PC-9 (cell line): Measurements from ENCODE around the gene KCNF1. TPM values are rescaled to one million over a fixed set of nuclear protein-coding genes. Genes with fewer than 3 reads are reported as not detected.

ENCODE experiments used
- BruUV-seq: library from RNA; stranded (reverse); fragments of 400-500 nt; replicated peaks from 2 replicates; lab custom pipeline; 2021; lab: Mats Ljungman, UMichigan
- CTCF ChIA-PET: fragments of 300-600 bp; sonication (Branson Sonifier 250); formaldehyde crosslinking; loops from one replicate; lab custom pipeline; 2022; ENCODE audit warnings: antibody characterized with exemption; lab: Charles Lee
- POLR2A ChIA-PET: fragments of 300-600 bp; sonication (Branson Sonifier 250); formaldehyde crosslinking; loops from one replicate; lab custom pipeline; 2022; ENCODE audit warnings: antibody characterized with exemption; ENCODE audit not compliant: unreplicated experiment; lab: Charles Lee
- DNase-seq, 2 experiments: peaks; one replicate each; pipeline versions ENCODE4 v3.0.0 to v3.0.0-alpha.2; 2015 to 2022; ENCODE audit warnings: mixed read lengths in 1 of 2
- H2AFZ ChIP-seq: fragments of 200-600 bp; sonication (generic); 2 replicates; pipeline ENCODE4 v1.8.1; 2017; ENCODE audit warnings: antibody characterized with exemption
- H3F3A ChIP-seq: fragments of 200-600 bp; sonication (generic); 2 replicates; pipeline ENCODE4 v1.8.1; 2017; ENCODE audit warnings: antibody characterized with exemption, mild to moderate bottlenecking, low read depth; ENCODE audit not compliant: insufficient read depth
- H3K27ac ChIP-seq: fragments of 200-600 bp; sonication (generic); 2 replicates; pipeline ENCODE4 v1.6.1; 2016; ENCODE audit warnings: mixed run types
- H3K27me3 ChIP-seq: fragments of 200-600 bp; sonication (generic); 2 replicates; pipeline ENCODE4 v1.6.1; 2016; ENCODE audit warnings: low read depth, mixed run types; ENCODE audit not compliant: insufficient read depth
- H3K36me3 ChIP-seq: fragments of 200-600 bp; sonication (generic); 2 replicates; pipeline ENCODE4 v1.6.1; 2016; ENCODE audit warnings: low read depth, mixed run types
- H3K4me1 ChIP-seq: fragments of 200-600 bp; sonication (generic); replicated peaks from 2 replicates; pipeline ENCODE4 v1.6.1; 2016; ENCODE audit warnings: mixed run types; ENCODE audit not compliant: insufficient read depth
- H3K4me2 ChIP-seq: fragments of 200-600 bp; sonication (generic); 2 replicates; pipeline ENCODE4 v1.6.1; 2017; ENCODE audit warnings: mixed run types
- H3K4me3 ChIP-seq: fragments of 200-600 bp; sonication (generic); 2 replicates; pipeline ENCODE4 v1.6.1; 2016; ENCODE audit warnings: mixed run types
- H3K79me2 ChIP-seq: fragments of 200-600 bp; sonication (generic); 2 replicates; pipeline ENCODE4 v1.6.1; 2017; ENCODE audit warnings: low read depth, mixed run types
- H3K9me2 ChIP-seq: fragments of 200-600 bp; sonication (generic); 2 replicates; pipeline ENCODE4 v1.8.1; 2017; ENCODE audit warnings: mild to moderate bottlenecking; ENCODE audit not compliant: insufficient read depth
- H3K9me3 ChIP-seq: fragments of 200-600 bp; sonication (generic); 2 replicates; pipeline ENCODE4 v1.8.1; 2016; ENCODE audit warnings: low read depth; ENCODE audit not compliant: insufficient read depth
- H4K20me1 ChIP-seq: fragments of 200-600 bp; sonication (generic); 2 replicates; pipeline ENCODE4 v1.8.1; 2017; ENCODE audit not compliant: insufficient read depth
- EZH2 ChIP-seq: fragments of 200-600 bp; sonication (generic); IDR thresholded peaks from 2 replicates; pipeline ENCODE4 v1.8.0; 2017; ENCODE audit warnings: antibody characterized with exemption, low read depth
- intact Hi-C: fragments of 100-400 bp; cut with micrococcal nuclease; formaldehyde crosslinking; loops from one replicate; pipeline ENCODE4 v1.10.0; 2022; ENCODE audit not compliant: unreplicated experiment
- total RNA-seq: library from RNA; stranded (reverse); gene quantifications from 2 replicates; pipeline ENCODE4 v1.2.3, GENCODE V29; 2021
- TF ChIP-seq, protein P1 (sequence below): fragments of 200-600 bp; sonication (generic); conservative IDR thresholded peaks from 2 replicates; pipeline ENCODE4 v1.6.1; 2017; ENCODE audit warnings: mixed run types, antibody characterized with exemption, mild to moderate bottlenecking, moderate library complexity

KCNF1 gene
- total RNA-seq, 1 experiment from 2014 or later: 1.0 TPM

GRCh38 chr2:10918661-10919409, 7.1 kb downstream of the KCNF1 start:
- Histone ChIP-seq H2AFZ (no peak overlapping the region), H3K4me2 (no peak overlapping the region), H3K27me3 (no peaks in the 10 kb centered on the region), H3F3A (no peaks in the 10 kb centered on the region), H3K79me2 (no peaks in the 10 kb centered on the region), H3K9me2 (no peaks in the 10 kb centered on the region), H3K36me3 (no peaks in the 10 kb centered on the region), H4K20me1 (no peaks in the 10 kb centered on the region), H3K4me1 (peaks cover 5% of the 10 kb centered on the region; the same call in 1 of the 2 replicates), H3K27ac (no peak overlapping the region), H3K9me3 (no peaks in the 10 kb centered on the region), H3K4me3 (no peak overlapping the region)
- TF ChIP-seq, protein P1, sequence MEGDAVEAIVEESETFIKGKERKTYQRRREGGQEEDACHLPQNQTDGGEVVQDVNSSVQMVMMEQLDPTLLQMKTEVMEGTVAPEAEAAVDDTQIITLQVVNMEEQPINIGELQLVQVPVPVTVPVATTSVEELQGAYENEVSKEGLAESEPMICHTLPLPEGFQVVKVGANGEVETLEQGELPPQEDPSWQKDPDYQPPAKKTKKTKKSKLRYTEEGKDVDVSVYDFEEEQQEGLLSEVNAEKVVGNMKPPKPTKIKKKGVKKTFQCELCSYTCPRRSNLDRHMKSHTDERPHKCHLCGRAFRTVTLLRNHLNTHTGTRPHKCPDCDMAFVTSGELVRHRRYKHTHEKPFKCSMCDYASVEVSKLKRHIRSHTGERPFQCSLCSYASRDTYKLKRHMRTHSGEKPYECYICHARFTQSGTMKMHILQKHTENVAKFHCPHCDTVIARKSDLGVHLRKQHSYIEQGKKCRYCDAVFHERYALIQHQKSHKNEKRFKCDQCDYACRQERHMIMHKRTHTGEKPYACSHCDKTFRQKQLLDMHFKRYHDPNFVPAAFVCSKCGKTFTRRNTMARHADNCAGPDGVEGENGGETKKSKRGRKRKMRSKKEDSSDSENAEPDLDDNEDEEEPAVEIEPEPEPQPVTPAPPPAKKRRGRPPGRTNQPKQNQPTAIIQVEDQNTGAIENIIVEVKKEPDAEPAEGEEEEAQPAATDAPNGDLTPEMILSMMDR: no peak
- TF ChIP-seq EZH2: no peak
- intact Hi-C loops: no loop called here
- CTCF ChIA-PET: interaction anchor here (0.7 kb wide), 1 partner anchor 486 kb away, joined by 3 read pairs; no protein-coding TSS in a partner anchor
- DNase-seq: no peak
- no TSS peak for BruUV-seq
- POLR2A ChIA-PET: no interaction called here

GRCh38 chr2:10919410-10919770, 7.7 kb downstream of the KCNF1 start:
- no peaks in the 10 kb centered on the region; the same call in 1 of the 2 replicates for H3K4me1 ChIP-seq
- no peaks in the 10 kb centered on the region for H3K79me2 ChIP-seq
- no peak overlapping the region for H2AFZ ChIP-seq
- H3K27me3 ChIP-seq: no peaks in the 10 kb centered on the region
- no peak overlapping the region for H3K4me3 ChIP-seq
- no peaks in the 10 kb centered on the region for H4K20me1 ChIP-seq
- ChIA-PET POLR2A (no interaction called here), CTCF (interaction anchor here (0.7 kb wide), 1 partner anchor 485 kb away, joined by 3 read pairs; no protein-coding TSS in a partner anchor)
- TF ChIP-seq, protein P1: no peak
- no peak for TF ChIP-seq EZH2
- intact Hi-C loops: no loop called here
- H3K27ac ChIP-seq: no peak overlapping the region
- BruUV-seq: no TSS peak
- H3K36me3 ChIP-seq: no peaks in the 10 kb centered on the region
- no peaks in the 10 kb centered on the region for H3K9me2 ChIP-seq
- H3K4me2 ChIP-seq: no peak overlapping the region
- H3F3A ChIP-seq: no peaks in the 10 kb centered on the region
- H3K9me3 ChIP-seq: no peaks in the 10 kb centered on the region
- DNase-seq: no peak

DNA sequence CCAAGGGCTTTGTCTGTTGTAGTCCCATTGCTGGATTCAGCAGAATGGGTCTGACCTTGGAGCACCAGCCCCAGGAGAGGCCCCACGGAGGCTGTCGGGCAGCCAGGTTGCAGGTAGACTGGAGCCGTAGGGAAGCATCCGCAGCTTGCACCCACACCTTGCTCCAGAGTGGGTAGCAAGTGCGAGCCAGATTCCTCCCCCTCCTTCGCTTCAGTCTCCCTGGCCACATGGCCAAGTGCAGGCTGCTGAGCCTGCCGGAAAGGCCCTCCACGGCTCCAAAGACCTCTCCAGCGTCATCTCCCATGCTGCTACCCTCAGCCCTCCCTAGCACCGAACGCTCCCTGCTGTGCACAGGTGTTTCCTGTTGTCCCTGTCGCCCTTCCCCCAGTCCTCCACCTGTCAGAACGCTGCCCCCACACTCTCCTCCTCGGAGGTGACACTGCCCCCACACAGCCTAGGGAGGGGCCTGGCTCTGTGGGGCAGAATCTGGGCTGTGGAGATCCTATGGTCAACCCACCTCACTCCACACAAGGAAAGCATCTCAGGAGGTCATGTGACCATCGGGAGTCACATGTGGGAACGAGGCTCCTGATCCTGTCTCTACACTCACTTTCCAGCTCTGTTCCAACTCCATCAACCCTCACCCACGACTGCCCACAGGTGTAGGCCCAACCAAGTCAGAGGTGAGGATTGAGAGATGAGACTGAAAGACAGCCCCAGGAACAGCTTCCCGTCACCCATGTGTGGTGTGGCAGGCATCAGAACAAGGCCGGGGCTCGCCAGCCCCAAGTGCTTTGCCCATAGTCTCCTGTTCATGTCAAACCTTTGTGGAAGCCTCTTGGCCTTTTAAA, 8.3 kb downstream of the KCNF1 start:
- BruUV-seq: no TSS peak
- no peaks in the 10 kb centered on the region for H3K9me2 ChIP-seq
- POLR2A ChIA-PET: no interaction called here
- intact Hi-C loops: no loop called here
- TF ChIP-seq EZH2: no peak
- TF ChIP-seq, protein P1: no peak
- H3K4me2 ChIP-seq: no peak overlapping the region
- CTCF ChIA-PET: no interaction called here
- no peak for DNase-seq
- no peaks in the 10 kb centered on the region for H4K20me1 ChIP-seq
- H3K9me3 ChIP-seq: no peaks in the 10 kb centered on the region
- no peak overlapping the region for H3K4me3 ChIP-seq
- no peaks in the 10 kb centered on the region for H3K79me2 ChIP-seq
- H3F3A ChIP-seq: no peaks in the 10 kb centered on the region
- H3K27me3 ChIP-seq: no peaks in the 10 kb centered on the region
- no peak overlapping the region for H2AFZ ChIP-seq
- no peaks in the 10 kb centered on the region for H3K36me3 ChIP-seq
- no peak overlapping the region for H3K27ac ChIP-seq
- H3K4me1 ChIP-seq: no peaks in the 10 kb centered on the region
